Breast epithelium (tissue), 3 donors: ENCODE measurements around the gene RHOH.

Experiments
- POLR2A ChIP-seq: fragments of 450-650 bp; IDR thresholded peaks from one replicate; pipeline ENCODE4 v1.6.1; 2016; ENCODE audit warnings: antibody characterized with exemption, mild to moderate bottlenecking, moderate library complexity
- POLR2AphosphoS5 ChIP-seq, 3 donors: sonication (generic); formaldehyde crosslinking; IDR thresholded peaks; one replicate each; pipeline ENCODE4 v1.6.1; 2017; ENCODE audit warnings: antibody characterized with exemption in 3 of 3
- TF ChIP-seq, protein P1 (sequence below), 3 donors: fragments of 450-650 bp; IDR thresholded peaks; one replicate each; pipeline ENCODE4 v1.5.1; 2016 to 2017; ENCODE audit warnings: antibody characterized with exemption in 3 of 3, mild to moderate bottlenecking in 3 of 3, moderate library complexity in 3 of 3

DNA sequence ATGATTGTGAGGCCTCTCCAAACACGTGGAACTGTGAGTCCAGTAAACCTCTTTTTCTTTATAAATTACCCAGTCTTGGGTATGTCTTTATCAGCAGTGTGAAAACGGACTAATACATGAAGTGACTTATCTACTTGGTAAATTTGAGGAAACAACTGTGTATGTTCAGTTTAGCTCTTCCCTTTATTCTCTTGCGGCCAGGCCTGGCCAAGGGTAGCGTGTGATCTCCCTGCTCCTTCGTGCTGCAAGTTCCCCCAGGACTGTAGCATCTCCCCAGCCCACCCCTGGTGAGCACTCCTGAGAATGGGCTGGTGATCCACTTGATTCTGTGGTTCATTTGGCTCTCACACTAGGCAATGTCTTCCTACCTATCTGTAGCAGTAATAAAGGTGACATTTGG, 85.1 kb downstream of the RHOH start:
- TF ChIP-seq, protein P1, sequence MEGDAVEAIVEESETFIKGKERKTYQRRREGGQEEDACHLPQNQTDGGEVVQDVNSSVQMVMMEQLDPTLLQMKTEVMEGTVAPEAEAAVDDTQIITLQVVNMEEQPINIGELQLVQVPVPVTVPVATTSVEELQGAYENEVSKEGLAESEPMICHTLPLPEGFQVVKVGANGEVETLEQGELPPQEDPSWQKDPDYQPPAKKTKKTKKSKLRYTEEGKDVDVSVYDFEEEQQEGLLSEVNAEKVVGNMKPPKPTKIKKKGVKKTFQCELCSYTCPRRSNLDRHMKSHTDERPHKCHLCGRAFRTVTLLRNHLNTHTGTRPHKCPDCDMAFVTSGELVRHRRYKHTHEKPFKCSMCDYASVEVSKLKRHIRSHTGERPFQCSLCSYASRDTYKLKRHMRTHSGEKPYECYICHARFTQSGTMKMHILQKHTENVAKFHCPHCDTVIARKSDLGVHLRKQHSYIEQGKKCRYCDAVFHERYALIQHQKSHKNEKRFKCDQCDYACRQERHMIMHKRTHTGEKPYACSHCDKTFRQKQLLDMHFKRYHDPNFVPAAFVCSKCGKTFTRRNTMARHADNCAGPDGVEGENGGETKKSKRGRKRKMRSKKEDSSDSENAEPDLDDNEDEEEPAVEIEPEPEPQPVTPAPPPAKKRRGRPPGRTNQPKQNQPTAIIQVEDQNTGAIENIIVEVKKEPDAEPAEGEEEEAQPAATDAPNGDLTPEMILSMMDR (IDR thresholded peaks at IDR 0.05) = no peak
- TF ChIP-seq POLR2AphosphoS5 (IDR thresholded peaks at IDR 0.05) (no peak), POLR2A (no peak)
